Colonic mucosa (tissue), 4 donors: ENCODE results near the gene MYO1G. TPM values are rescaled to one million over a fixed set of nuclear protein-coding genes. Genes with fewer than 3 reads are reported as not detected.
A peak's percentile ranks its signal among the peaks of the same experiment; 100 is the strongest.
"Not testable (repeated sequence)": the region's sequence is repeated elsewhere in the genome, so short reads cannot be mapped to it uniquely, and the experiment has no call there.

Experiments used
- DNase-seq: peaks from one replicate; pipeline ENCODE4 v3.0.0-alpha.2; 2020
- H3K27ac ChIP-seq: fragments of 200-600 bp; one replicate; pipeline ENCODE4 v1.8.0; 2021
- H3K27me3 ChIP-seq: fragments of 200-600 bp; one replicate; pipeline ENCODE4 v1.8.0; 2021
- H3K36me3 ChIP-seq: fragments of 200-600 bp; one replicate; pipeline ENCODE4 v1.8.0; 2021
- H3K4me1 ChIP-seq: fragments of 200-600 bp; one replicate; pipeline ENCODE4 v1.8.0; 2021; ENCODE audit warnings: mild to moderate bottlenecking
- H3K4me3 ChIP-seq: fragments of 200-600 bp; one replicate; pipeline ENCODE4 v1.8.0; 2021
- H3K9ac ChIP-seq, 2 donors: one replicate each; pipeline ENCODE4 v1.7.0; 2013; ENCODE audit warnings: control low read depth in 2 of 2, low read depth in 2 of 2, low read length in 2 of 2
- H3K9me3 ChIP-seq: fragments of 200-600 bp; one replicate; pipeline ENCODE4 v1.8.0; 2021
- CTCF ChIP-seq: fragments of 200-600 bp; IDR thresholded peaks from one replicate; pipeline ENCODE4 v1.8.0; 2022; ENCODE audit warnings: antibody characterized with exemption, mild to moderate bottlenecking
- intact Hi-C: fragments of 100-400 bp; cut with DNase I; formaldehyde crosslinking; loops from one replicate; pipeline ENCODE4 v1.14.1; 2022
- total RNA-seq, 2 donors: library from RNA; stranded (reverse); fragmentation: NEBNext Ultra II Directional in 1 of 2; extraction: Animal tissue kit (Norgen Biotek cat#: 25700) in 1 of 2; gene quantifications; one replicate each; pipeline ENCODE4 v1.2.1, GENCODE V29; 2021
- donor health status: healthy.
- donor health status: DM: no; HTN: no; CAD: no.
- donor health status: DM: no; HTN: no; CAD: no.

The MYO1G gene
- total RNA-seq, 2 donors from 2014 or later, result 2.1 to 3.6 TPM

- intact Hi-C loops, result no loop called here
These were observed 17.0 kb upstream of the MYO1G start for GRCh38 chr7:44995555-44996493.

DNA sequence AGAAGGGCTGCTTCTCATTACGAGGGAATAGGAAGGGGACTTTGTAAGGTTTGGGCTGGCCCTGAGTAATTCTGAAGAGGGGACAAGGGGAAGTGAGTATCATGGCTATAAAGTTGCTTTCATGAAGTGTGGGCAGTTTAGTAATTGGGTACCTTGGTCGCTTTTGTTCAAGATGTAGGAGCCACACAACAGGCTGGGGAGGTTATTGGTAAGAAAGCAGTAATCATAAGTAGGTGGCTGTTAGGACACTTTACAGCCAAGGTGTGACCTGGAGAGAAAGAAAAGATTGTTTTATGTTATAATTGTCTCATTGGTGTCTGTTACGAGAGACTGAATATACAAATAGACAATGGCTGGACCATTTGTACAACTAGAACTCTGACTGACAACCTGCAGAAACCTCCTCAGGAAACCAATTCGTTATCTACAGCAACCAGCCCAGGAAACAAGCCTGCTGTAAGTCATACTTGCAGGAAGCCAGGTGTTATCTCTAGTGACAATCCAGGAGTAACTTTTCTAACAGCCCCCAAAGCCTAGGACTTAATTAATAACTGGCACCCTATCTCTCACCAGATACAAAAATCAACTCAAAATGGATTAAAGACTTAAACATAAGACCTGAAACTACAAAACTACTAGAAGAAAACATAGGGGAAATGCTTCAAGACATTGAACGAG is 16.2 kb upstream of the MYO1G start:
- no peak overlapping the region for H3K4me3 ChIP-seq
- H3K36me3 ChIP-seq, result no peaks in the 10 kb centered on the region
- TF ChIP-seq CTCF, result no peak
- no peaks in the 10 kb centered on the region for H3K4me1 ChIP-seq
- H3K9me3 ChIP-seq, result no peaks in the 10 kb centered on the region
- intact Hi-C loops, result no loop called here
- no peak overlapping the region for H3K27ac ChIP-seq
- DNase-seq, result no peak
- H3K27me3 ChIP-seq, result no peaks in the 10 kb centered on the region
- H3K9ac ChIP-seq, result no peak overlapping the region

More at GRCh38 chr7:44995555-44996493, 17.0 kb upstream of the MYO1G start:
- H3K4me1 ChIP-seq, result no peaks in the 10 kb centered on the region
- H3K27ac ChIP-seq, result peak overlapping the region; percentile 17
- H3K4me3 ChIP-seq, result no peak overlapping the region
- DNase-seq, result no peak
- no peak overlapping the region for H3K9ac ChIP-seq
- no peaks in the 10 kb centered on the region for H3K9me3 ChIP-seq
- TF ChIP-seq CTCF, result no peak
- H3K36me3 ChIP-seq, result no peaks in the 10 kb centered on the region
- no peaks in the 10 kb centered on the region for H3K27me3 ChIP-seq

DNA sequence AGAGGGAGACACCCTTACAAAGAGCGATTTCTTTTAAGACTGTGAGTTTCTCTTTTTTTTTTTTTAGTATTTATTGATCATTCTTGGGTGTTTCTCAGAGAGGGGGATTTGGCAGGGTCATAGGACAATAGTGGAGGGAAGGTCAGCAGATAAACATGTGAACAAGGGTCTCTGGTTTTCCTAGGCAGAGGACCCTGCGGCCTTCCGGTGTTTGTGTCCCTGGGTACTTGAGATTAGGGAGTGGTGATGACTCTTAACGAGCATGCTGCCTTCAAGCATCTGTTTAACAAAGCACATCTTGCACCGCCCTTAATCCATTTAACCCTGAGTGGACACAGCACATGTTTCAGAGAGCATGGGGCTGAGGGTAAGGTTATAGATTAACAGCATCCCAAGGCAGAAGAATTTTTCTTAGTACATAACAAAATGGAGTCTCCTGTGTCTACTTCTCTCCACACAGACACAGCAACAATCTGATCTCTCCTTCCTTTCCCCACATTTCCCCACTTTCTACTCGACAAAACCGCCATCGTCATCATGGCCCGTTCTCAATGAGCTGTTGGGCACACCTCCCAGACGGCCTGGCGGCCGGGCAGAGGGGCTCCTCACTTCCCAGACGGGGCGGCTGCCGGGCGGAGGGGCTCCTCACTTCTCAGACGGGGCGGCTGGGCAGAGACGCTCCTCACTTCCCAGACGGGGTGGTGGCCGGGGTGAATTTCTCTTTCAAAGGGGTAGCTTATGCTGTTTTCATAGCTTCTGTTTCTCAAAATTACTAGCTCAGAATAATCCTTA is 13.4 kb upstream of the MYO1G start:
- intact Hi-C loops, H3K27me3 ChIP-seq, H3K4me3 ChIP-seq: not testable (repeated sequence)

GRCh38 chr7:44990109-44991023 is 11.6 kb upstream of the MYO1G start:
- H3K9me3 ChIP-seq, result no peaks in the 10 kb centered on the region
- no peak overlapping the region for H3K4me3 ChIP-seq
- intact Hi-C loops, result no loop called here
- H3K9ac ChIP-seq, result no peak overlapping the region
- no peaks in the 10 kb centered on the region for H3K36me3 ChIP-seq
- no peak for TF ChIP-seq CTCF
- H3K27me3 ChIP-seq, result no peaks in the 10 kb centered on the region
- no peaks in the 10 kb centered on the region for H3K4me1 ChIP-seq
- no peak for DNase-seq
- H3K27ac ChIP-seq, result no peak overlapping the region

More for the DNA sequence above, 13.4 kb upstream of the MYO1G start:
- DNase-seq, H3K4me1 ChIP-seq, H3K27ac ChIP-seq, H3K9ac ChIP-seq, H3K9me3 ChIP-seq, H3K36me3 ChIP-seq: not testable (repeated sequence)

DNA sequence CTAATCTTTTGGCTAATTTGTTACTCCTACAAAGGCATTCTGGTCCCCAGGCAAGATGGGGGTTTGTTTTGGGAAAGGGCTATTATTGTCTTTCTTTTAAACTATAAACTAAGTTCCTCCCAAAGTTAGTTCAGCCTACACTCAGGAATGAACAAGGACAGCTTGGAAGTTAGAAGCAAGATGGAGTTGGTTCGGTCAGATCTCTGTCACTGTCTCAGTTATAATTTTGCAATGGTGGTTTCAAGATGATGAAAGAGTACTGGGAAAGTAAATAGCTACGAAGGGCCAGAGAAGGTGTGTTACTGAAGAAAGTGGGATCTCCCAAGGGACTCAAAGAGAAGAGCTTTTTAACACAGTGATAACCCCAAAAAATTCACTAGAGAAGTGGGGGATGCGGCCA is 10.3 kb upstream of the MYO1G start:
- no peak overlapping the region for H3K4me3 ChIP-seq
- DNase-seq, result no peak
- TF ChIP-seq CTCF, result no peak

More for the DNA sequence above, 10.3 kb upstream of the MYO1G start:
- Histone ChIP-seq H3K4me1 (no peaks in the 10 kb centered on the region), H3K9ac (no peak overlapping the region), H3K36me3 (no peaks in the 10 kb centered on the region), H3K27me3 (no peaks in the 10 kb centered on the region), H3K9me3 (no peaks in the 10 kb centered on the region), H3K27ac (no peak overlapping the region)
- intact Hi-C loops, result no loop called here
